GM23338 (cell line): ENCODE data around the gene TAP1.

Experiments used
- CREB1 ChIP-seq: fragments of 250-450 bp; sonication (Bioruptor Pico); IDR thresholded peaks from 2 replicates; pipeline ENCODE4 v1.5.0; 2020; ENCODE audit warnings: low read depth, mild to moderate bottlenecking, moderate library complexity
- CTCF ChIP-seq, 2 experiments: fragments of 200-600 bp in 1 of 2; sonication (generic) in 1 of 2; conservative IDR thresholded peaks; 2 replicates each; pipeline versions ENCODE4 v1.5.1 to v1.6.1; 2016 to 2017; ENCODE audit warnings: antibody characterized with exemption in 2 of 2, low read depth in 2 of 2, mild to moderate bottlenecking in 2 of 2, moderate library complexity in 1 of 2
- EZH2 ChIP-seq: fragments of 200-600 bp; sonication (generic); IDR thresholded peaks from one replicate; pipeline ENCODE4 v1.8.0; 2017; ENCODE audit warnings: antibody characterized with exemption, mild to moderate bottlenecking, low read depth; ENCODE audit not compliant: unreplicated experiment
- EZH2phosphoT487 ChIP-seq: fragments of 200-600 bp; sonication (generic); IDR thresholded peaks from one replicate; pipeline ENCODE4 v1.8.1; 2018; ENCODE audit warnings: antibody characterized with exemption; ENCODE audit not compliant: unreplicated experiment
- JUNB ChIP-seq: IDR thresholded peaks from one replicate; pipeline ENCODE4 v1.6.1; 2016; ENCODE audit warnings: antibody characterized with exemption; ENCODE audit not compliant: unreplicated experiment
- NANOG ChIP-seq: IDR thresholded peaks from 2 replicates; pipeline ENCODE4 v1.6.1; 2016; ENCODE audit warnings: antibody characterized with exemption, borderline replicate concordance
- POLR2AphosphoS5 ChIP-seq: IDR thresholded peaks from 2 replicates; pipeline ENCODE4 v1.6.1; 2016; ENCODE audit warnings: antibody characterized with exemption, low read depth
- STAT1 ChIP-seq: IDR thresholded peaks from one replicate; pipeline ENCODE4 v1.6.1; 2016; ENCODE audit warnings: antibody characterized with exemption; ENCODE audit not compliant: unreplicated experiment
- TF ChIP-seq, protein P1 (sequence below): IDR thresholded peaks from one replicate; pipeline ENCODE4 v1.6.1; 2018; ENCODE audit warnings: antibody characterized with exemption; ENCODE audit not compliant: unreplicated experiment

GRCh38 chr6:32837651-32838113, 15.8 kb downstream of the TAP1 start:
- TF ChIP-seq CTCF (conservative IDR thresholded peaks at IDR 0.05; ENCODE audit: low read depth in 2 of 2) (no peak), POLR2AphosphoS5 (no peak), EZH2 (no peak), EZH2phosphoT487 (no peak), CREB1 (CRISPR knock-in tag) (no peak), NANOG (no peak), JUNB (no peak), STAT1 (no peak)
- TF ChIP-seq, protein P1, sequence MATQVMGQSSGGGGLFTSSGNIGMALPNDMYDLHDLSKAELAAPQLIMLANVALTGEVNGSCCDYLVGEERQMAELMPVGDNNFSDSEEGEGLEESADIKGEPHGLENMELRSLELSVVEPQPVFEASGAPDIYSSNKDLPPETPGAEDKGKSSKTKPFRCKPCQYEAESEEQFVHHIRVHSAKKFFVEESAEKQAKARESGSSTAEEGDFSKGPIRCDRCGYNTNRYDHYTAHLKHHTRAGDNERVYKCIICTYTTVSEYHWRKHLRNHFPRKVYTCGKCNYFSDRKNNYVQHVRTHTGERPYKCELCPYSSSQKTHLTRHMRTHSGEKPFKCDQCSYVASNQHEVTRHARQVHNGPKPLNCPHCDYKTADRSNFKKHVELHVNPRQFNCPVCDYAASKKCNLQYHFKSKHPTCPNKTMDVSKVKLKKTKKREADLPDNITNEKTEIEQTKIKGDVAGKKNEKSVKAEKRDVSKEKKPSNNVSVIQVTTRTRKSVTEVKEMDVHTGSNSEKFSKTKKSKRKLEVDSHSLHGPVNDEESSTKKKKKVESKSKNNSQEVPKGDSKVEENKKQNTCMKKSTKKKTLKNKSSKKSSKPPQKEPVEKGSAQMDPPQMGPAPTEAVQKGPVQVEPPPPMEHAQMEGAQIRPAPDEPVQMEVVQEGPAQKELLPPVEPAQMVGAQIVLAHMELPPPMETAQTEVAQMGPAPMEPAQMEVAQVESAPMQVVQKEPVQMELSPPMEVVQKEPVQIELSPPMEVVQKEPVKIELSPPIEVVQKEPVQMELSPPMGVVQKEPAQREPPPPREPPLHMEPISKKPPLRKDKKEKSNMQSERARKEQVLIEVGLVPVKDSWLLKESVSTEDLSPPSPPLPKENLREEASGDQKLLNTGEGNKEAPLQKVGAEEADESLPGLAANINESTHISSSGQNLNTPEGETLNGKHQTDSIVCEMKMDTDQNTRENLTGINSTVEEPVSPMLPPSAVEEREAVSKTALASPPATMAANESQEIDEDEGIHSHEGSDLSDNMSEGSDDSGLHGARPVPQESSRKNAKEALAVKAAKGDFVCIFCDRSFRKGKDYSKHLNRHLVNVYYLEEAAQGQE, result no peak
